Measurements from ENCODE around the gene HIGD1C.

- TF ChIP-seq CTCF (IDR thresholded peaks at IDR 0.05; ENCODE audit: insufficient read depth, low read depth, low read length) (no peak), EZH2 (IDR thresholded peaks at IDR 0.05; ENCODE audit: insufficient read depth, low read length) (no peak)
Observed at GRCh38 chr12:50951112-50951511, 1.2 kb upstream of the HIGD1C start.
